ENCODE results near the gene SLC6A7.

SLC6A7 gene

GRCh38 chr5:150144246-150144801 is 45.5 kb upstream of the SLC6A7 start:
- DNase-seq (ENCODE audit: extremely low read depth, low read depth): no peak
- no peak for TF ChIP-seq CTCF (IDR thresholded peaks at IDR 0.05; ENCODE audit: low read depth, low read length)

DNA sequence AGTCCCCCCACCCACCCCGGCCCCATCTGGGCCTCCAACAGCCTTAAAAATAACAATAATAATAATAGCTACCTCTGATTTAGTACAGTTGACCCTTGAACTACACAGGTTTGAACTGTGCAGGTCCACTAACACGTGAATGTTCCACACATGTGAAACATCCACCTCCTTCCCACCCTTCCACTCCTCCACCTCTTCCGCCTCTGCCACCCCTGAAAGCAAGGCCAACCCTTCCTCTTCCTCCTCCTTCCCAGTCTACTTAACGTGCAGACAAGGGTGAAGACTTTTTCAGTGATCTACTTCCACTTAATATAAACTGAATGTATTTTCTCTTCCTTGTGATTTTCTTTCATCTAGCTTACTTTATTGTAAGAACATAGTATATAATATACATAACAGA is 45.0 kb upstream of the SLC6A7 start:
- DNase-seq (ENCODE audit: extremely low read depth, low read depth): no peak
- TF ChIP-seq CTCF (IDR thresholded peaks at IDR 0.05; ENCODE audit: low read depth, low read length): no peak

DNA sequence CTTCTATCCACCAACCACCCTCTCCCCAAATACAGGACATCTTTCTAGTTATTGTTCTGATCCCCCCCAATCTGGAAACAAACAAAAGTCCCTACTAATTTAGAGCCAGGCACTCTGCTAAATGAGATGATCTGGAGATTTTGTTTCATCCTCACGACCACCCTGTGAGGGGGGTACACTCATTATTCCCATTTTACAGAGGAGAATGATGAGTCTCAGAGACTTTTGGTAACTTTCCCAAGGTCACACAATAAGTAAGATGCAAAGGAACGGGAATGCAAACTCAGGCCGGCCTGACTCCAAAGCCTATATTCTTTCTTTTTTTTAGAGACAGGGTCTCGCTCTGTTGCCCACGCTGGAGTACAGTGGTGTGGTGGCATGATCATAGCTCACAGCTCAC is 43.6 kb upstream of the SLC6A7 start:
- DNase-seq (ENCODE audit: extremely low read depth, low read depth): no peak
- no peak for TF ChIP-seq CTCF (IDR thresholded peaks at IDR 0.05; ENCODE audit: low read depth, low read length)

GRCh38 chr5:150146862-150147601 is 42.8 kb upstream of the SLC6A7 start:
- no peak for TF ChIP-seq CTCF (IDR thresholded peaks at IDR 0.05; ENCODE audit: low read depth, low read length)
- no peak for DNase-seq (ENCODE audit: extremely low read depth, low read depth)

GRCh38 chr5:150147670-150148069 is 42.2 kb upstream of the SLC6A7 start:
- DNase-seq (ENCODE audit: extremely low read depth, low read depth): no peak
- TF ChIP-seq CTCF (IDR thresholded peaks at IDR 0.05; ENCODE audit: low read depth, low read length): no peak

- DNase-seq (ENCODE audit: extremely low read depth, low read depth): no peak
- TF ChIP-seq CTCF (IDR thresholded peaks at IDR 0.05; ENCODE audit: low read depth, low read length): no peak
These were observed 41.5 kb upstream of the SLC6A7 start for GRCh38 chr5:150148117-150148927.

GRCh38 chr5:150149618-150150017 is 40.2 kb upstream of the SLC6A7 start:
- TF ChIP-seq CTCF (IDR thresholded peaks at IDR 0.05; ENCODE audit: low read depth, low read length): no peak
- DNase-seq (ENCODE audit: extremely low read depth, low read depth): no peak

Data from AG09319 (cell line).